ENCODE data around the gene PDE3B.
A peak's percentile ranks its signal among the peaks of the same experiment; 100 is the strongest.

Gene PDE3B

DNA sequence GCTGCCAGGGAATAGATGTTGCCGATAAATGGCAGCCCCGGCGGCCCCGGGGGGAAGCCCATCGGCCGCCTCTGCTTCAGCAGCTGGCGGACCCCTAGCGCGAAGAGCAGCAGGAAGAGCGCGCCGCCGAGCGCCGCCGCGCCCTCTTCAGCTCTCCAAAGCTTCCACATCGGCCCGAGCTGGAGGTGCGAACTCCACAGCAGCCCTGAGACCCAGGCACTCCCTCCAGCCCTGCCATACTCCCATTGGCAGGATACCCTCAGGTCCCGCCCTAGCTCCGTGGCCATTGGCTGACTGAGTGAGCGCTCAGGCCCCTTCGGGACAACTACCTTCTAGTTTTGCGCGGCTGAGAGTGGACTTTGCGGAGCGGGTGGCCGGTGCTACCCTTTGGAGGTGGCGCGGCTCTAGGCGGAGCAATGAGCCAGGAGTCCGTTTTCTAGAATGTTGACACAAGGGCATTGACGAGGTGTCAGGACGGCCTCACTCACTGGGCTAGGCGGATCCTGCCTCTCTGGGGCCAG lies 248.5 kb downstream of the PDE3B start, which contains the start of gene CYP2R1:
Gene CYP2R1 (minus strand): TSS at position 196 of the 521 bp plus-strand sequence. CDS start 26 bp downstream, at position 170.
- DNase-seq: peak; percentile 86 to 90

DNA sequence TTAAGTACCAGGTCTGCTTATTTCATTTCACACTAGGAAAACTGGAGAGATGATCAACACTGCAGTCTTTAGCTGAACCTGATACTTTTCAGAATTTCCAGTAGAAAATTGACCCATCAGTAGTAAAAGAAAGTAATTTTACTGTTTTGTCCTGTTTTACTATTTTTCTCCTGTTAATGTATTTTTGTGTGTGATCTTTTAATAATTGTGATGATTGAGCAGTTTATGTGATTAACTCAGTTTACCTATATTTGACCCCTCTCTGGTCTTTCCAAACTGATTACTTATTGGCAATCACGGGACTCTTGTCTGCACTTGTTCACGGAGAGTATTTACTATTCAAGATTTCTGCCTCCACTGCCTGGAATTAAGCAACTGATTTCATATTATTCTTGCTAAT lies 249.0 kb downstream of the PDE3B start:
- no peak for DNase-seq

DNA sequence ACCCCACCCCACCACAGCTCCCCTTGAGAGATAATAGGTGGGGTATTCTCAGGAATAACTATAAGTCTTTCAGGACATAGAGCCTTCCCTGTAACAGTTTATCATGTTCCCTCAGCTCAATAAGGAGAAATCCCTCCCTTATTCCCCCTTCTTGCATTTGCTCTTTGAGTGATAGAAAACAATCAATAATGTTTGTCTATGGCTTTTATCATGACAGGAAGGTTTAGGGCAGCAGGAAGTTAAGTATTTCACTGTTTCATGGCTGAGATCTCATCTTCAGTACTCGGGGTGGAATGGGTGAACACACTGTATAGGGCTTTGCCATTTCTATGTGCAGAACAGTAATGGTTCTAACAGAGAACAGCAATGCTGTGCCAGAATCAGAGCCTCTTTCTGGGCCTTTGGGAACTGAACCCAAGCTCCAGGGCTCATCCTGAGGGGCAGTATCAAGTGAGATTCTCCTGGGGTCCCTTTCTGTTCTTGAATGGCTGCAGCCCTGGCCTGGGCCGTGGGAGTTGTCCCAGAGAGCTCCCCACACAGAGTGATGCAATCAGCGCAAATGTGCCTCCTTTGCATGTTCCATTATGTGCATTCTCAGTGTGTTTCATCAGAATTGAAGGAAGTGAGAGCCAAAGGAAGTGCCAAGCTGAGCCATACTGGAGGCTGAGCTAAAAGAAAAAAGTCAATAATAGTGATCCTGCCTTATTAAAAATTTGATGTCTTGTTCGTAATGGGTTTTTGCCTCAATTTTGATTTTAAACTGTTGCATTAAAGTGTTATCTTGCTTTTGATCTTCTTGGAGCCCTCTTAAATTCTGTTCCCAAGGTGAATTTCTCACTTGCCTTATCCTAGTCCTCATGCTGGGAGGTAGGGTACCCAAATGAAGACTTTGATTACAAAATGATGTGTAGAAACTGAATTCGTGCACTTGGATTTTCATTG lies 251.3 kb downstream of the PDE3B start:
- DNase-seq: no peak

DNA sequence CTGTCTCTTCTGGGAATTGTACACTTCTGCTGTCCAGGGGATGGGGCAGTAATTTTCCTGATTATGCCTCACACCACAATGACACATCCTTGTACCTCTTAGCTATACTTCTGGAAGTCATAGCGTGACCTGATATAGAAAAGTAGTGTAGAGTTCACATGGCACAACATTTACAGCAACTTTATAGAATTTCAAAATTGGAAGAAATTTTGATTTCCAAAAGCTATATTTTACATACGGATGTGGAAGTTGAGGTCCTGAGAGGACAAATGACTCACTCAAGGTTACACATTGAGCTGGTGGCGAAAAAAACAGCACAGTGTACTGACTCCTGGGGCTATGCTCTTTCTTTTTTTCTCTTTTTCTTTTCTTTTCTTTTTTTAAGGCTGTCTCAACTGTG lies 254.8 kb downstream of the PDE3B start:
- no peak for DNase-seq

DNA sequence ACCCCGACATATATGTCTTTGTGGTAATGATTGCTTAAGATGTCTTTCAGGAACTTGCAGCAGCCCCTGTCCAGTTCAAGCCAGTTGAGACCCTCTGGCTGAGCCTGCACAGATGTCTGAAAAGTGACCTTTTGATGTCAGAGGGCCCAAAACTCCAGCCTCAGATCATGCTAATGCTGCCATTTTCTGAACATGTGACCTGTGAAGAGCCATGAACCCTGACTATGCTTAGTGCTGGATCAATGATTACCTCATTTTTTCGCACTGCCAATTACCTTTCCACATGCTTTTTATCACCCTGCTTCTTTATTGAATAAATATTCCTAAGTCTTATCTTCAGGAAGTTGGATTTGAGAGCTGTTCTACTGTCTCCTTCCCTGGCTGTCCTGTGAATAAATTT lies 255.3 kb downstream of the PDE3B start:
- DNase-seq: no peak

DNA sequence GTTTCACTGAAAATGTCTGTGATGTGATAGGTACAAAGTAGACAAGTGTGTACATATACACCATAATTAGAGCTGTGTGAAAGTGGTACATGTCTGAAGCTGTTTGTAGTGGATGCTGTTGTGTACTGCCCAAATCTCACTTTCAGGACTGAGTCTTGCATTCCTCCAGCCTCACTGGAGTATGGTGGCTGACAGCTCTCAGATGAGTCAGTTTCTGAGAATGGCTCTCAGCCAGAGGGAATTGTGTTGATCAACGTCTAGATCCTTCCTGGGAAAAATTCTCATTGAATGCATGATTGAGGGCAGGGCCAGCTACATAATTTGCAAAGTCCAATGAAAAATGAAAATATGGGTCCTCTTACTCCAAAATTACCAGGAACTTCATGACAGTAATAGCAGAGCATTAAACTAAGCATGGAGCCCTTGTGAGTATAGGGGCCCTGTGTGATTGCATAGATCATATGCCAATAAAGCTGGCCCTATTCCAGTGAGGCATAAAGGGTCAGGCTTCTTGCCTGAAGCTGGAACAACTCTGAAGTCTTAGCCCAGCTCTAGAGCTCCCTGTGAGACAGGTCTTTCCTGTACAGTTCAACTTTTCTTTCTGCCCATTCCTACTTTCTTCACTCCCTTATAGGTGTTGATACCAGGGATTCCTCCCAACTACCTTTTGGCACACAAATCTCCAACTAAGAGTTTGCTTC lies 259.2 kb downstream of the PDE3B start:
- DNase-seq: no peak

DNA sequence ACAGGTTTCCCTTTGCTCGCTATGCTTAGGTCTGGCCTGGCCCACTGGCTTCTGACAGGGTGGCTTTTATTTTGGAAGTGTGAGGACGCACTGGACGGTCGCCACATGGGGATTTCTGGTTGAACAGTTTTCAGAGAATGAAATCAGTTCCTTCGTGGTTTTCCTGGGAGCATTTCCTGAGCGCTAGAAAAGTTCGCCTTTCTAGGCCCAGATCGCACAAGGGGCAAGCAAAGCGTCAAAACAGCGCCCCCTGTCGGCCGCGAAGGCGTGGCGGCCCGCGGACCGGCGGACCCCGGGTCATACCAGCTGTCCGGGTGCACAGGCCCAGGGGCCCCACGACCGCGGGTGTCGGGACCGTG lies 261.1 kb downstream of the PDE3B start:
- DNase-seq: peak; percentile 19 to 49

DNA sequence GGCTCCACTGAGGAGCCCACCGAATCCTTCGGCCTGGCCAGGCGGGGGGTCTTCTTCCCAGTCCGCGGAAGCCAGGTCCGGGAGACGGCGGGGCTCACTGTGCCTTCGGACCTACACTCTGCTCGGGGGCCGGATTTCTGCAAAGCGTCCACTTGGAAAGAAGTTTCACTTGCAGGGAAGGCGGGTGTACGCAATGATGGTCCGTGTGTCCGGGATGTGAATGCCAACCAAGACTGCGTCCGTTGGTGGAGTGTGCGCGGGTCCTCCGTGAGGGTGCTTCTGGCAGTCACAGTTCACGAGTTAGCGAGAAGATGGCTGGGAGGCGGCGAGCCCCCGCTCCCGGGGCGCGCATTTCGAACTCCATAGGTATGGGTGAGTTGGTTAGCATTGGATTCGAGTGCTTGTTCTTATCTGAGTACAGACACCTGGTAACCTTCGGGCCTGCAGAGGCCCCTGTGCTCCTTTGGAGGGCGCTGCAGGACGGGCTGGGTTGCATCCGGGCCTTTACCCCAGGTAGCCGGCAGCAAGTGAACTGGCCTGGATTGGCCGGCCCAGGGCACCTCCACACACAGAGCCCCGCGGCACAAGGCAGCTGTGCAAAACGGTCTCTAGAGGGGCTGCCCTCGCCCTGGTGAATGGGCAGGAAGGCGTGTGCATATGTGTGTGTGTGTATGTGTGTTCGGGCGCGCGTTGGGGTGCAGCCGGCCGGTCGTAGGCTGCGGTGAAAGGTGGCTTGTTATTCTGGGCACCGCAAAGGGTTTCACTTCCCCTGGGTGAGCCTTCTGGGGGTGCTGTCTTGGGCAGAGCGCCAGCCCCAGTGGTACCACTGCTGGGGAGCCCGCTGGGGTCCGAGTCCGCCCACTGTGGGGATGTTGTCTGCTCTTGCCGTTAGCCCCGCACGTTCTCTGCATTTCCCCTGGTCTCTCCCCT lies 261.8 kb downstream of the PDE3B start:
- peak; percentile 44 to 59 for DNase-seq

DNA sequence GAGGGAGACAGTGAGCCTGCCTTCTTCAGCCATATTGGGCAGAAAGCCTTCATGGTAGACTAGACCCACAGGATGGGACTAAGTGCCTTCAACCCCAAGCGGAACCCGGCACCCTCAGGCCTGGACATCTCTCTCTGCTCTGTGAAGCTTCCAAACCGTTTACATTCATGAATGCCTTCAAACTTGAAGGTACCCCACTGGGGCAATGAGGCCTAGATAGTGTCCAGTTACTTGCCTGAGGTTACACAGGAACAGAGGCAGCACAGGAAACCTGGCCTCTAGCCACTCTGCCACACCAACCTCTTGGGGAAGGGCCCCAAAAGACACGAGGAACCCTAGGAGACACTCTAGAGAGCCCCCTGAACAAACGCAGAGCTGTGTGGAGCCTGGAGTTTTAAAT lies 263.0 kb downstream of the PDE3B start:
- DNase-seq: no peak

DNA sequence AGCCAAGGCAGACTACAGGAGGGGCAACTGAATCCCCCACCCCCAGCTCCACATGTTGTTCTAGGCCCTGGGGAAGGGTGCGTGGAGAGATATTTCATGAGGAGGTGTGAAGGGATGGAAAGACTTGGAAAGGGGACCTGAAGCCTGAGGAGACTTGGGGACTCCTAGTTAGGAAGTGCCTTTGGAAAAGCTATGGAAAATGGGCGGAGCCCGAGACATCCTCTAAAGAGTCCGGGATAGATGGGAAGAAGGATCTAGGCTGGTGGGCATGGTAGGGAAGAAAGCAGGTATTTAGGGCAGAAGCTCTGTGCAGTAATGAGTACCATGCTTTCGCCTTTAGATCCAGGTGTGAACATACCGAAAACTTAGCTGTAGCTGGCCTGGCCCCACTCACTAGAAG lies 263.4 kb downstream of the PDE3B start:
- DNase-seq: no peak

DNA sequence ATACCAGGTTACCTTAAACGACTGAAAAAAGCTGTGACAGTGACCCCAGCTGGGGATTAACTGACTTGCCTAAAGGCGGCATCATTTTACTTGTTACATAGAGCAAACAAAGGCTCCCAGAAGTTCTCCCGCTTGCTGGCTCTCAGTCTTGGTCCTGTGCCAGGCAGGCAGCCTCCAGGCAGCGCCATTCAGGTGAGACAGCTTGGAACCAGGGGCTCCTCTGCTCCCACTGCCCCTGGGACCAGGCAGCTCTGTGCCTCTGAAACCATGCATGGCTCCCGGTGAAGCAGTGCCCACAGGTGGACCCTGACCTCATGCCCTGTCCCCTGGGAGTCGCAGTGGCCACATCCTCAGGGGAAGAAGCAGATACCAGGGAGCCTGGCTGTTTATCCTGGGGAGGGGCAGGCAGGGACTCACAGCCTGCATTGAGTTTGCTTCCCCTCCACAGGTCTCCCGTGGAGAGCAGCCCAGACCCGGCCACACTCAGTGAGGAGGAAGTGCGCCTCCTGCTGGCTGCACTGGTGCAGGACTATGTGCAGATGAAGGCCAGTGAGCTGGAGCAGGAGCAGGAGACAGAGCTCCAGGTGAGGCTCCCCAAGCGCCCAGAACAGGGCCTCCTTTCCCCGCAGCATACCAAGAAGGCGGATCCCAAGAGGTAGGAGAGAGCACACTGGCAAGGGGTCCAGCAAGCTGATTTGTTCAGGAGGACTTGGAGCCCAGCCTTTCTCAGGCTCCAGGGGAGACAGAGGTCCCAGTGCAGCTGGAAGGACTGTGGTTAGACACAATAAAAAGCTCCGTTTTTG lies 264.0 kb downstream of the PDE3B start:
- peak; percentile 38 to 51 for DNase-seq

DNA sequence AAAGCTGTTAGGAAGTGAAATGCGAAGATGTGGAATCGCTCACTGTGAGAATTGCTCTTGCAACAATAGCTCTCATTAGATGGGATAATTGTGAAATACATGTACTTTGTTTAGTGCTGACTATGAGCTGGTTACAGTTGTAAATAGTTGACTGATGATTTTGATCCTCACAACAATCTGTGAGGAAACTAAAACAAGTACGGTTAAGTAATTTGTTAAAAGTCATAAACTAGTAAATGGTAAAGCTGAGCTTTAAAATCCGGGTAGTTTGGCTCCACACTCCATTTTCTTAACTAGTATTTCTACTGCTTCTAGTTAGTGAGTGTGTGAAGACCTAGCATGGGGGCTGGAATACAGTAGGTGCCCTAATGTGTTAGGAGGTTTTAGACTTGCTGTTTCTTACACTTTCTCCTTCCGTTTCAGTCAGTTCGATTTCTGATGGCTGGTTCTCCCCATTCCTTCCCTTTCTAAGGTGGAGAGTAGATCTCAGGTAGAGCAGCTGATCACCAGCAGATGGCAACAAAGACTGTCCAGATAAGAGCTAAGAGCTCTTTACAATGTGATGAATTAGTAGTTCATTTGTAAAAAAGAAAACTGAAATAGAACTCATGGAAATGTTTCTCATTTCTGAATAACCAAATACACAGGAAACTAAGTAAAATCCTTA lies 264.7 kb downstream of the PDE3B start:
- DNase-seq: peak; percentile 16 to 20

DNA sequence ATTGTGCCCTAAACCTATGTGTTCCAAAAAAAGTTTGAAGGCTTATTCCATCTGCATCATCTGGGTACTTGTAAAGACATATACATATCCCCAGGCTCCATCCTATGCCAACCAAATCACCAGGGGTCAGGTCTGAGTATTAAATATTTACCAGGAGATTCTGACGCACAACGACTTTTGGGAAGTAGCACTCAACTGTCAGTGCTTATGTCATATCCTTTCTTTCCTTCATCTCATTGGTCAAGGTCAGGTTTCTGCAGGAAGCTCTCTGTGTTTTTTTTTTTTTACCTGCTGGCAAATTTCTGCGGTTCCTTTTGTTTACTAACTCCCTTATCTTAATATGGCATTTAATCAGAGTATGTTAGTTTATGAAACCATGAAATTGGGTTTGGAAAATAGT lies 270.9 kb downstream of the PDE3B start:
- DNase-seq: no peak

DNA sequence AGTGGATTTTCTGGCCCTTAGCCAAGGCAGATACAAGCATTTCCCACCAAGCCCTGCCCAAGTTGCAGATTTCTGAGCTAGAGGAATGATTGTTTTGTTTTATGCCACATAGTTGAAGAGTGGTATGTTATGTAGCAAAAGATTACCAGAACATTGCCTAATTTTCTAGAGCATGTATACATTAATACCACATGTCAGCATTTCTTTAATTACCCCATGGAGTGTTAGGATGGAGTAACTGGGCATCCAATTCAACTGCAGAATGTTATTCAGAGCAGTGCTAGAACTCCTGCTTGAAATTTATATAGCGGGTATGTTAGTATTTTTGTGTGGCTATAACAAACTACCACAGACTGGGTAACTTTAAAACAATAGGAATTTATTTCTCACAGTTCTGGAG lies 272.8 kb downstream of the PDE3B start:
- DNase-seq: no peak
